ENCODE measurements around the gene CPHXL2. TPM values are rescaled to one million over a fixed set of nuclear protein-coding genes. Genes with fewer than 3 reads are reported as not detected.

CPHXL2 gene
- total RNA-seq = not detected in 2 replicates

DNA sequence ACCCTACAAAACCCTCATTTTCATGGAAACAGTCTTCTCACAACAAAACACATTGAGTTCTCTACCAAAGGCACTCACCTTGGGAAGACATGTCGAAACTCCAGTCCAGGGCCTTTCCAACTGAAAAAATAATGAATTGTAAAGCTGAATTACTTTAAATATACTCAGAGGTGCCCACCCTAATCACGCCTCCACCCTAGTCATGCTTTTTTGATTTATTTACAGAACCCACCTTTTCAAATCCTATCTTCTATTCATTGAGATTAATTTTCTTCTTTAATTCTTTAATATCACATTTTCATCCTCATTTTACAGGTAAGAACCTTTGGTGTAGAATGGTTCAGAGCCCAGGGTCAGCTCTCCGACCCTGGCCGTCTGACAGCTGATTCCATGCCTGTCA lies at the start of gene CPHXL2:
Gene CPHXL2 (minus strand): TSS at position 101 of the 400 bp plus-strand sequence. CDS start 10 bp downstream, at position 91.

DNA sequence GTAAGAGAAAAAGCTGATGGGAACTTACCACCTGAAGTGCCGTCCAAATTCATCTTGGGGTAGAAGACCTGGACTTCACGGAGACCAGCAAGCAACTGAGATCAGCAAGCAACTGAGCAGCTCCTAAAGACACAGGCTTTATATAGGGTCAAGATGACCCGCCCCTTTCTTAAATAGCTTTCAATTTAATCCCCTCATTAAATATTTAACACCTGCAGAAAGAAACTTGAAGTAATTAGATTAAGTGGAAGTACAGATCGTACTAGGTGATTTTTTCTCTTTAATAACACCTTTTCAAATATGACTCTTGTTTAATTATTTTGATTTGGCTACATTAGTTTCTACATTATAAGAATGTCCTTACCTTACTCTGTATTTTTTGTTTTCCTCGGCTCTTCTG lies 49.6 kb upstream of the CPHXL2 start, which contains the start of gene CPHXL:
Gene CPHXL (minus strand): TSS at position 101 of the 400 bp plus-strand sequence. CDS start 48 bp downstream, at position 53.

DNA sequence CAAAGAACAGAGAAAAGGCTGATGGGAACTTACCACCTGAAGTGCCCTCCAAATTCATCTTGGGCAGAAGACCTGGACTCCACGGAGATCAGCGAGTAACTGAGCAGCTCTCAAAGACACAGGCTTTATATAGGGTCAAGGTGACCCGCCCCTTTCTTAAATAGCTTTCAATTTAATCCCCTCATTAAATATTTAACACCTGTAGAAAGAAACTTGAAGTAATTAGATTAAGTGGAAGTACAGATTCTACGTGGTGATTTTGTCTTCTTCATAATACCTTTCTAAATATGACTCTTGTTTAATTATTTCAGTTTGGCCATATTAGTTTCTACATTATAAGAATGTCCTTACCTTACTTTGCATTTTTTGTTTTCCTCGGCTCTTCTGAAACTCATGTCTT lies 24.6 kb upstream of the CPHXL2 start, which contains the start of gene DUXB:
Gene DUXB (minus strand): TSS at position 101 of the 400 bp plus-strand sequence. CDS start 43 bp downstream, at position 58.

DNA sequence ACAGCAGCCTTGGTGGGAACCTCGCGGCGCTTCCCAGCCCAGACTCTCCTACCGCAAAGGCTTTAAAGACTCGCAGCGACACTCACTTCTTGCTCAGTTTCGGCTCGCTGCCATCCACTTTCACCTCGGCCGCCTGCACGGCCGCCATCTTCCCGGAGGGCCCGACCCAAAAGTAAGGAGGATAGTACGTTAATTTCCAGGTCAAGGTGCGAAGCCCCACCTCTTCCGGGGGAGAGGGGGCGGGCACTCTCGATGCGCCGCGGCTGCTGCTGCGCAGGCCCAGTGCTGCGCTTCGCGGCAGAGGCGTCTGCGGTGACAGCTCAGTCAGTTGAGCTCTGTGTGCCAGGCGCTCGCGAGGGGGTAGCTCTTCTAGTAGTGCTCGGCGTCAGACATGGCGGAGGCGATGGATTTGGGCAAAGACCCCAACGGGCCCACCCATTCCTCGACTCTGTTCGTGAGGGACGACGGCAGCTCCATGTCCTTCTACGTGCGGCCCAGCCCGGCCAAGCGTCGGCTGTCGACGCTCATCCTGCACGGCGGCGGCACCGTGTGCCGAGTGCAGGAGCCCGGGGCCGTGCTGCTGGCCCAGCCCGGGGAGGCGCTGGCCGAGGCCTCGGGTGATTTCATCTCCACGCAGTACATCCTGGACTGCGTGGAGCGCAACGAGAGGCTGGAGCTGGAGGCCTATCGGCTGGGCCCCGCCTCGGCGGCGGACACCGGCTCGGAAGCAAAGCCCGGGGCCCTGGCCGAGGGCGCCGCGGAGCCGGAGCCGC lies 29.1 kb downstream of the CPHXL2 start, which contains the start of the genes KARS1 and TERF2IP:
Gene KARS1 (minus strand): TSS at position 174 of the 773 bp plus-strand sequence. CDS start 26 bp downstream, at position 148.
Gene TERF2IP (plus strand): TSS at position 282 of the 773 bp plus-strand sequence. CDS start 110 bp downstream, at position 392.

DNA sequence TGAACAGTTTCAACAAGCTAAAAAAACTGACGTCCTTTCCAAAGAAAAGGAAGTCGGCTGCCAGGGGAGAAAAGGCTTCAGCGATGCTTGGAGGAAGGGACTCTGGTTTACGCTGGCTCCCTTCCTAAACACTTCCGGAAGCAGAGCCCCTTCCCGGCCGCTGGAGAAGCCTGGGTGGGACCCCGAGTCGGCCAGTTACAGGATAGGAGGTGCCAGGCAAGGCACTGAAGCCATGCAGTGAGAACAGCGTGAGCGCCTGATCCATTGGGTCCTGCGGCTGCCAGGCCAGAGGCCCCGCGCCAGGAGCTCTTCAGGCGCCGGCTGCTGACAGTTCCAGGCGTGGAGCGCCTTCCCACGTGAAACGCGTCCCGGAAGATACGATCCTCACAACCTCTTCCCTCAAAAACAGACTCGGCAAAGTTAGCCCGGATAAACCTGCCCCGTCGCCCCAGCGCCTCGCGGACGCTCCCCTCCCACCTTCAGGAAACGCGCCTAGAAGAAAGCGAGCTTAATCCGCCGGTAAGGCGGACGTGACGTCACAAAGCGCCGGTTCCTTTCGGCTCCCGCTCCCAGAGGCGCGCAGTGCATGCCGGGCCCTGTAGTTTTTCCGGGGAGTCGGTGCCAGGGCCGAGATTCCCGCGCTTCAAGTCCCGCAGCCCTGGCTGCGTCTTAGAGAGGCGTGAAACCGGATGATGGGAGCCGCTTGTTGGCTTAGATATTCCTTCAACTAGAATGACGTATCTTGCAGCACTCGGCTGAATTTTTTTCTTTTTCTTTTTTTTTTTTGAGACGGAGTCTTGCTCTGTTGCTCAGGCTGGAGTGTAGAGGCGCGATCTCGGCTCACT lies 53.8 kb downstream of the CPHXL2 start, which contains the start of gene ADAT1:
Gene ADAT1 (minus strand): TSS at position 521 of the 845 bp plus-strand sequence. CDS start 2,482 bp downstream, outside the sequence.

Small RNA genes within 50 kb of the gene (small RNA-seq; reads per million reads assigned to genes)
- not detected for gene RN7SL520P

Other genes with a start within 250 kb of the CPHXL2 start
- 29.1 and 32.0 TPM in 2 replicates for gene CFDP1, start 243.5 kb downstream of the CPHXL2 start, total RNA-seq
- 12.6 and 14.1 TPM in 2 replicates for gene TMEM170A, start 212.3 kb downstream of the CPHXL2 start, total RNA-seq
- gene CHST6, start 181.6 kb downstream of the CPHXL2 start, total RNA-seq = 0.73 and 1.3 TPM in 2 replicates
- gene CHST5, start 140.9 kb downstream of the CPHXL2 start, total RNA-seq = 0.49 TPM in 1 of 2 replicates, not detected in the other
- gene TMEM231, start 120.8 kb downstream of the CPHXL2 start, total RNA-seq = 15.3 and 16.2 TPM in 2 replicates
- gene GABARAPL2, start 110.6 kb downstream of the CPHXL2 start, total RNA-seq = 27.3 and 34.5 TPM in 2 replicates
- 45.4 and 49.3 TPM in 2 replicates for gene ADAT1, start 53.7 kb downstream of the CPHXL2 start, total RNA-seq
- 104 and 112 TPM in 2 replicates for gene KARS1, start 29.3 kb downstream of the CPHXL2 start, total RNA-seq
- 32.5 and 38.9 TPM in 2 replicates for gene TERF2IP, start 29.2 kb downstream of the CPHXL2 start, total RNA-seq
- not detected in 2 replicates for gene DUXB, start 24.5 kb upstream of the CPHXL2 start, total RNA-seq
- gene CPHXL, start 49.5 kb upstream of the CPHXL2 start, total RNA-seq = not detected in 2 replicates

Data from hair follicle dermal papilla cell (primary cell).